ENCODE data around the gene SLC35A1. TPM values are rescaled to one million over a fixed set of nuclear protein-coding genes. Genes with fewer than 3 reads are reported as not detected.

The SLC35A1 gene
- total RNA-seq, 4 donors from 2014 or later: 19.1 to 25.9 (median 24.2) TPM

- peaks cover 55% of the 10 kb centered on the region for H3K36me3 ChIP-seq
- DNase-seq (ENCODE audit: low spot score in 2 of 2): no peak
- 94% methylated on average over 3 of the region's 3 CpGs for WGBS
- H3K27ac ChIP-seq: no peak overlapping the region
- H3K4me3 ChIP-seq: no peak overlapping the region
- H3K9me3 ChIP-seq: no peaks in the 10 kb centered on the region
- TF ChIP-seq POLR2A (IDR thresholded peaks at IDR 0.05) (no peak), POLR2AphosphoS5 (IDR thresholded peaks at IDR 0.05) (no peak), EP300 (IDR thresholded peaks at IDR 0.05) (no peak)
- TF ChIP-seq, protein P1, sequence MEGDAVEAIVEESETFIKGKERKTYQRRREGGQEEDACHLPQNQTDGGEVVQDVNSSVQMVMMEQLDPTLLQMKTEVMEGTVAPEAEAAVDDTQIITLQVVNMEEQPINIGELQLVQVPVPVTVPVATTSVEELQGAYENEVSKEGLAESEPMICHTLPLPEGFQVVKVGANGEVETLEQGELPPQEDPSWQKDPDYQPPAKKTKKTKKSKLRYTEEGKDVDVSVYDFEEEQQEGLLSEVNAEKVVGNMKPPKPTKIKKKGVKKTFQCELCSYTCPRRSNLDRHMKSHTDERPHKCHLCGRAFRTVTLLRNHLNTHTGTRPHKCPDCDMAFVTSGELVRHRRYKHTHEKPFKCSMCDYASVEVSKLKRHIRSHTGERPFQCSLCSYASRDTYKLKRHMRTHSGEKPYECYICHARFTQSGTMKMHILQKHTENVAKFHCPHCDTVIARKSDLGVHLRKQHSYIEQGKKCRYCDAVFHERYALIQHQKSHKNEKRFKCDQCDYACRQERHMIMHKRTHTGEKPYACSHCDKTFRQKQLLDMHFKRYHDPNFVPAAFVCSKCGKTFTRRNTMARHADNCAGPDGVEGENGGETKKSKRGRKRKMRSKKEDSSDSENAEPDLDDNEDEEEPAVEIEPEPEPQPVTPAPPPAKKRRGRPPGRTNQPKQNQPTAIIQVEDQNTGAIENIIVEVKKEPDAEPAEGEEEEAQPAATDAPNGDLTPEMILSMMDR (IDR thresholded peaks at IDR 0.05): no peak
- H3K4me1 ChIP-seq: no peaks in the 10 kb centered on the region
- H3K27me3 ChIP-seq: no peaks in the 10 kb centered on the region
Measured at GRCh38 chr6:87522686-87523085, 49.9 kb downstream of the SLC35A1 start.

GRCh38 chr6:87529221-87529620 lies 56.4 kb downstream of the SLC35A1 start:
- no peak for DNase-seq (ENCODE audit: low spot score in 2 of 2)
- Histone ChIP-seq H3K4me1 (no peaks in the 10 kb centered on the region), H3K27me3 (no peaks in the 10 kb centered on the region), H3K27ac (no peak overlapping the region), H3K9me3 (no peaks in the 10 kb centered on the region), H3K4me3 (no peak overlapping the region), H3K36me3 (peaks cover 44% of the 10 kb centered on the region)
- WGBS: 97% methylated on average over 1 of the region's 1 CpG
- TF ChIP-seq POLR2A (IDR thresholded peaks at IDR 0.05): no peak

GRCh38 chr6:87534377-87535047 lies 61.7 kb downstream of the SLC35A1 start:
- Histone ChIP-seq H3K27ac (no peak overlapping the region), H3K9me3 (no peaks in the 10 kb centered on the region), H3K4me1 (no peaks in the 10 kb centered on the region), H3K36me3 (peaks cover 30% of the 10 kb centered on the region), H3K4me3 (no peak overlapping the region), H3K27me3 (no peaks in the 10 kb centered on the region)
- no peak for TF ChIP-seq POLR2AphosphoS5 (IDR thresholded peaks at IDR 0.05)
- TF ChIP-seq POLR2A (IDR thresholded peaks at IDR 0.05): no peak
- TF ChIP-seq EP300 (IDR thresholded peaks at IDR 0.05): no peak
- TF ChIP-seq, protein P1 (IDR thresholded peaks at IDR 0.05): no peak
- WGBS: 100% methylated on average over 2 of the region's 2 CpGs
- no peak for DNase-seq (ENCODE audit: low spot score in 2 of 2)

GRCh38 chr6:87538510-87539260 lies 65.9 kb downstream of the SLC35A1 start:
- H3K27ac ChIP-seq: no peak overlapping the region
- no peaks in the 10 kb centered on the region for H3K27me3 ChIP-seq
- H3K4me1 ChIP-seq: no peaks in the 10 kb centered on the region
- H3K9me3 ChIP-seq: no peaks in the 10 kb centered on the region
- TF ChIP-seq POLR2A (IDR thresholded peaks at IDR 0.05): no peak
- no peak for TF ChIP-seq EP300 (IDR thresholded peaks at IDR 0.05)
- TF ChIP-seq, protein P1 (IDR thresholded peaks at IDR 0.05): no peak
- no peak for TF ChIP-seq POLR2AphosphoS5 (IDR thresholded peaks at IDR 0.05)
- peaks cover 44% of the 10 kb centered on the region for H3K36me3 ChIP-seq
- H3K4me3 ChIP-seq: no peak overlapping the region
- WGBS: 96% methylated on average over 1 of the region's 1 CpG
- no peak for DNase-seq (ENCODE audit: low spot score in 2 of 2)

- Histone ChIP-seq H3K9me3 (no peaks in the 10 kb centered on the region), H3K4me3 (no peak overlapping the region), H3K27me3 (no peaks in the 10 kb centered on the region), H3K4me1 (no peaks in the 10 kb centered on the region), H3K27ac (no peak overlapping the region), H3K36me3 (peaks cover 51% of the 10 kb centered on the region)
- TF ChIP-seq EP300 (IDR thresholded peaks at IDR 0.05) (no peak), POLR2AphosphoS5 (IDR thresholded peaks at IDR 0.05) (no peak), POLR2A (IDR thresholded peaks at IDR 0.05) (no peak)
- TF ChIP-seq, protein P1 (IDR thresholded peaks at IDR 0.05): no peak
- 87% methylated on average over 6 of the region's 6 CpGs for WGBS
- DNase-seq (ENCODE audit: low spot score in 2 of 2): no peak
Measured at GRCh38 chr6:87539554-87539953, 66.8 kb downstream of the SLC35A1 start.
